ENCODE results near the gene EEF1AKMT2.

- TF ChIP-seq CBFB (CRISPR knock-in tag; IDR thresholded peaks at IDR 0.05; ENCODE audit: low read depth) (no peak), CTCF (IDR thresholded peaks at IDR 0.05) (no peak), ZSCAN18 (CRISPR knock-in tag; IDR thresholded peaks at IDR 0.05) (no peak)
Observed at GRCh38 chr10:124711145-124711544, 80.5 kb downstream of the EEF1AKMT2 start.

Data from WTC11 (cell line).